GM18870 (cell line): ENCODE results near the gene CCL21.
"Not testable (repeated sequence)": the region's sequence is repeated elsewhere in the genome, so short reads cannot be mapped to it uniquely, and the experiment has no call there.

Experiments used
- ATAC-seq: cut with Tn5 transposase; IDR thresholded peaks from one replicate; pipeline ENCODE4 v1.9.1; 2021; ENCODE audit warnings: moderate library complexity; ENCODE audit not compliant: unreplicated experiment

CCL21 gene, protein sequence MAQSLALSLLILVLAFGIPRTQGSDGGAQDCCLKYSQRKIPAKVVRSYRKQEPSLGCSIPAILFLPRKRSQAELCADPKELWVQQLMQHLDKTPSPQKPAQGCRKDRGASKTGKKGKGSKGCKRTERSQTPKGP

DNA sequence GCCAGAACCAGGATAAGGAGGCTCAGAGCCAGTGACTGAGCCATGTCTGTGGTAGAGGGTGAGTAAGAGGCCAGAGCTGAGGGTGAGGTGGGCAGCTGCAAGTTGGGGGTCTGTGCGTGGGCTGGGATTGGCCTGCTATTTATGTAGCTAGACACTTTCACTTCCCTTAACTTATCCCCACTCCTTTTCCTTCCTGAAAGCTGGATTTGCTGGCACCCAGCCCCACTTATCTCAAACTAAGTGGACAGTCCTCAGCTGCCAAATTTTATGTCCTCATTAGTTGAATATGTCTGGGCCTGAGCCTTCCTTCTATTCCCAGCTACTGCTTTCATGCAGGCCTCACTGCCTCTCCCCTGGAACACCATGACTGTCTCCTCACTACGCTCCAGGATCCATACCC is at the start of gene CCL21:
Gene CCL21, minus strand, starts transcription at position 114 of the 400 bp plus-strand sequence. Its CDS starts 70 bp downstream, at position 44.
- ATAC-seq: no peak

DNA sequence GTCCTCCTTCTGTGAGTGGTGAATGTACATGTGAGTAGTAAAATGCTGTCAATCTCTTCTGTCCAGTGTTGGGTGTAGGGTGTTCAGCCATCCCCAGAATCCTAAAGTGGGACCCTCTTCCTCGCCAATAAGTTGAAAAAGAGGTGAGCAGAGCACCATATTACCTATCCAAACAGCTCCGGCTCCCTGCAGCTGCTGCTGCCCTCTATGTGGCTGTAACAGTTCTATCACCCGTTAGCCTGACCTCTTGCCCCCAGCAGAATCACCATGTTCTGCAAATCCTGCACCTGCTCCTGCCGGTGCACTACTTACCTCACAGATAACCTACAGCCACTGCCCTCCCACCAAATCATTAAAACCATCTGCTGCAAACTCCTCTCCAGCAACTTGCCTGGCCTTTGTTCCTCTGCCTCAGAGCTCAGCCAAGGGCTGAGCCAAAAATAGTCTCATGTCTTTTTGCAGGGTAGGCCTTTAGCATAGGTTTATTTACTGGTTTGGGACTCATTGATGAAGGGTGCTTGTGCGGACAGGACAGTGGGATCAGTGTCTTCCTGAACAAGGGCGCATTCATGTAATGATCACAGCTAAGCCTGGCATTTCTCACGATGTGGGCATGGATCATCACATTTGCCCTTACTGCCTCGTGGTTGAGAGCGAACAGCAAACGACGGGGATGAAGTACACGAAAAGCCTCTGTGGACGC is 49.6 kb upstream of the CCL21 start:
- ATAC-seq: no peak

DNA sequence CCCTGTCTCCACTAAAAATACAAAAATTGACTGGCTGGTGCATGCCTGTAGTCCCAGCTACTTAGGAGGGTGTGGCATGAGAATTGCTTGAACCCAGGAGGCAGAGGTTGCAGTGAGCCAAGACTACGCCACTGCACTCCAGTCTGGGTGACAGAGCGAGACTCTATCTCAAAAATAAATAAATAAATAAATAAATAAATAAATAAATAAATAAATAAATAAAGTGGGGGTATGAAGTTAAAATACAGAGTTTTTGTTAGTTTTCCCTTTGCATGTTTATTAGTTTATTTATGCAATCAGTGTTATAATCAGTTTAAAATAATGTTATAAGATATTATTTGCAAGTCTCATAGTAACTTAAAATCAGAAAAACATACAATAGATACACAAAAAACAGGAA is 40.4 kb upstream of the CCL21 start:
- ATAC-seq: not testable (repeated sequence)

DNA sequence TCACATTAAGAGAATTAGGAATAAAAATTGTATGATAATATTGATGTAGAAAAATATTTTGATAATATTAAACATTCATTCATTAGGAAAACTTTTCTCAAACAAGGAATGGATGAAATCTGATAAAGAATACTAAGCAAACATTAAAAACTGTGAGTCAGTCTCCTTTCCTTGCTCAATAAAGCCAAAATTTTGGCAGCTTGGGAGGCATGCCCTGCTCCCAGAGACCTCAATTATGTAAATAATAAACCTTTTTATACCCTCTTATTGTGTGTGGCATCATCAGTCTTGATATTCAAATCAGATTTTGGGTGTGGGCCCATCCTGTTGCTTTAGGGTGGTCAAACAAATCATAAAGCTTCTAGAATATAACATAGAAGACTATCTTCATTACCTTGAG is 36.6 kb upstream of the CCL21 start:
- no peak for ATAC-seq

DNA sequence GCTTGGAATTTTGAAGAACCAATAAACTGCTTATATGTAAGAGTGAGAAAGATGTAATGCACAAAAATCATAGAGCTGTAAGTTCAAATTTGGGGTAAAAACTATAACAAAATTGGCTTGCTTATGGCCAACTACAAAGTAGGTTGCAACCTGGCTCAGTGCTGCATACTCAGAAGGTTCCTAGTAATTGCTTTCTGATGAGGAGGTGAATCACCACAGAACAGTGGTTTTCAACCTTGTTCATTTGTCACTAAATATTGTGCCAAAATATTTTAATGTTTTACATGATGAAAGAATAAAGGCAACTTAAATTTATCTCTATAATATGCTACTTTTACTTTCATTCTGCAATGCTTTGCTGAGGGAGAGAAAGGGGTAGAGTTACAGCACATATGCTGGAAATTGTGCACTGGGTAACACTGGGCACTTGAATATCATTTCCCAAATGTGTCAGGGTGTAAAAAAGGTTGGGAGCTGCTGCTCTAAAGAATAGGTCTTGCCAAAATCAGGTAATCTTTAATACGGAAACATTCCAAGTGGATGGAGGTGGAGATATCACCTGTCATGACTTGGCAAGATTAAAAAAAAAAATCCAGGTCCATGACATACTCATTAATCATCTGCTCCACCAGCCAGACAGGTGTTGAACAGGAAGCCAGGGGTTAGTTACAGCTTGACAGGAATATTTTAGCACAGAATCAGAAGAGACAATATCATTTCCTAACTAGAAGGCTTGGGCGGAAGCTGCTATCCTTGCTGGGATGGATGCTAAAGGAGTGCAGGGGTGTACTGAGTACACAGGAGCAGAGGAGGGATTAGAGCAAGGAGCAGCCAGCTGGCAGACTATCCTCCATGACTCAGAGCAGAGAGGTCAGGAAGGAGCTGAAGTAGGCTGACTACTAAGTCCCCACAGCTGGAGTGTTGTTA is 34.6 kb upstream of the CCL21 start:
- no peak for ATAC-seq

DNA sequence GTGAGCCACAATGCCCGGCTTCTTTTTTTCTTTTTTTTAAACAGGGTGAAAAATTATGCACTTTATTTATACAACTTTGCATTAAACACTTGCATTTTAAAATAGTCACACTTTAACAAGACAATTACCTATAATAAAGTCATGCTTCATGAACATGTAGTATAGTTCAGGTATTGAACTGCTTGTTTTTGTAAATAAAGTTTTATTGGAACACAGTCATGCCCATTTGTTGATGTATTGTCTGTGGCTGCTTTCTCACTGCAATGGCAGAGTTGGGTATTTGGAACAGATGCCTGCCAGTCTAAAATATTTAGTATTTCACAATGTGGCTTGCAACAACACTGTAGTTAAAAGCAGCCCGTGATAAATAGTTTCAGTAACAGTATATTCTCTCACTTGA is 32.8 kb upstream of the CCL21 start:
- ATAC-seq: no peak

DNA sequence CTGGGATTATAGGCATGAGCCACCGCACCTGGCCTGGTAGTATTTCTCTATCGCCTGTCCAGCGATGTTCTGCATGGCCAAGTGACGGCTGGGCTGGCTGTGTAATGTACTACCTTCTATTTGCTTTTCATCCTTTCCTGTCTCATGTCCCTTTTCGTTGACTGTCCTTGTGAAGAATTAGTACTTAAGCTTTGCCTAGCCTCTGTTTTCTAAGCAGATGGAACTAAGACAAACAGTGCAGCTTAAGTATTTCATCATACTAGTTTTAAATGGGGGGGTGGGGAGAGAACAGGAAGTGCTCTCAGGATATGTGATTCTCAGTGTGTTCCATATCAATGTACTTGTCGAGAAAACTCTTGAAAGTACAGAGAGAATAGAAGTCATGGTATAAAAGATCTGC is 31.7 kb upstream of the CCL21 start:
- ATAC-seq: no peak

DNA sequence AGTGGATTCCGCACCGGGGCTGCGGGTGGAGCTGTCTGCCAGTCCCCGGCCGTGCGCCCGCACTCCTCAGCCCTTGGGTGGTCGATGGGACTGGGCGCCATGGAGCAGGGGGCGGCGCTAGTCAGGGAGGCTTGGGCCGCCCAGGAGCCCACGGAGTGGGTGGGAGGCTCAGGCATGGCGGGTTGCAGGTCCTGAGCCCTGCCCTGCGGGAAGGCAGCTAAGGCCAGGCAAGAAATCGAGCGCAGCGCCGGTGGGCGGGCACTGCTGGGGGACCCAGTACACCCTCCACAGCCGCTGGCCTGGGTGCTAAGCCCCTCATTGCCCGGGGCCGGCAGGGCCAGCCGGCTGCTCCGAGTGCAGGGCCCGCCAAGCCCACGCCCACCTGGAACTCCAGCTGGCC is 30.2 kb upstream of the CCL21 start:
- ATAC-seq: not testable (repeated sequence)

DNA sequence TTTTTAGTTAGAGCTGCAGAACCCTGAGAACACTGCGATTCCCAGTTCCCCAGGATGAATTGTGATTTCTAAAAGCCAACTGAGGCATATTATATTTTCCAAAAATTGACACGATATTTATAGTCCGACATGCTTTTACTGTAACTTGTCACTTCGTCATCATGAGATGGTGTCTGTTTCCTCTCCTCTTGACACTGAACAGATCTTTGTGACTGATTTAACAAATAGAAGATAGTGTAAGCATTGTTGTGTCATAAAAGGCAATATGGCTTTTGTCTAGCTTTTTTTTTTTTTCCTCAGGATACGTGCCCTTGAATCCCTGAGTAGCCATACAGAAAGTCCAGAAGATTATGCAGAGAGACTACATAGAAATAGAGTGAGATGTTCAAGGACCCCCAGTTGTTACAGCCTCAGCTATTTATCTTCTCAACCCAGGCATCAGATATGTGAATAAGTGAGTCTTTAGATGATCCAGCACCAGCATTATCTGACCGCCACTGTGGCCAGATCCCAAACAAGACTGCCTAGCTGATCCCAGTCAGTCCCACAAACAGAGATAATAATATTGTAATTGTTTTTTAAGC is 27.8 kb upstream of the CCL21 start:
- no peak for ATAC-seq

DNA sequence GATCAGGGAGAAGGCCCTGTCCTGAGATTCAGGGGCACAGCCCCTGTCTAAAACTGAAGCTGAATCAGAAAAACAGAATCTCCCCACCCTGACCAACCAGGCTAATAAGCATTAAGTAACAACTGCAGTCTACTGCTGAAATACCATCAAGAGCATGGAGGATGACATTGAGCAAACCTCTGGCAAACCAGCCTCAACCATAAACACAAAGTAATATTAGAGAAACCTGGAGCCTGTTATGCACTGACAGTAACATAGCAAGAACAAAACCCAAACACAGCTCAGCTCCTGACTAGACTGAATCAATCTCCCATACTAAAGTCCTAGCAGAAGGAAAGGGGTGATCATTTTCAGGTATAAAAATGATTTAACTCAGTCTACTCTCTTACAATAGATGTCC is 24.8 kb upstream of the CCL21 start:
- no peak for ATAC-seq

DNA sequence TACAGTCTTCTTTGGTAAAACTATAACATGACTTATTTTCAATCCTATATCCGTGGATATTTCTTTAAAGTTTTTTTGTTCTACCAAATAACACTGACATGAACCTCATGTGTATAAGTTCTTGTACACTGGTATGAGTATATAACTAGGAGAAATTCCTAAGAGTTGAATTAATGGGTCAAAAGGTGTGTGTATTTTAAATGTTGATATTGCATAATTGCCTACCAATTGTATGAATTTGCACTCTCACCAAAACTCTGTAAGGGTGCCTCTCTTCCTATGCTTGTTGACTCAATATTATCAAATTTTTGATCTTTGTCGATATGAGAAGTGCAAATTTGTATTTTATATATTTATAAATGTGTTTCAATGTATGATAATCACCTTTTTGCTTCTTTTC is 22.9 kb upstream of the CCL21 start:
- ATAC-seq: no peak

DNA sequence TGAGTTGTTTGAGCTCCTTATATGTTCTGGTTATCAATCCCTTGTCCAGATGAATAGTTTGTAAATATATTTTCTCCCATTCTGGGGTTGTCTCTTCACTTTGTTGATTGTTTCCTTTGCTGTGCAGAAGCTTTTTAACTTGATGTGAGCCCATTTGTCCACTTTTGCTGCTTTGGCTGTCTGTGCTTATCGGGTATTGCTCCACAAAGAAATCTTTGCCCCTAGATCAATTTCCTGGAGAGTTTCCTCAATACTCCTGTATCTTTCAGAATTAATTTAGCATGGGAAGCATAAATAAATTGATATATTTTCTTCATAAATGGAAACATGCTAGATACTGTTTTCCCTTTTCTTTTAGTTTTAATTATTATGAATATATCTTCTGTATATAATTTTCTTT is 22.5 kb upstream of the CCL21 start:
- ATAC-seq: no peak

DNA sequence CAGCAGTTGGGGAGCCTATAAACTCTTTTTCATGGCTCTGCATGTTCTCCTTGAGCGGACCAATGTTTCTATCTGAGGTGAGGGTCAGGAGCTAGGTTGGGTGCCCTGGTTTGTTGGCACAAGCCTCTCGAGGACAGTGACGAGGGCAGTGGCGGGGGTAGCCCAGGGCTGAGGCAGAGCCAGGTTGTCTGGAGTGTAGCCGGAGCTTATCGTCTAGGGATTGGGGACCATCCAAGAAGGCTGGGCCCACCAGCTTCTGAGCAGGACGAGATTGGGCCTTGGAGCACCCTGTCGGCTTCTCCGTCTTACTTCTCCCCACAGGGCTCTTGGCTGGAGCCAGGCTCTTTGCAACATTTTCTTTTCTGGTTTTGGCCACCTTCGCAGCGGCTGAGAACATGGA is 13.2 kb upstream of the CCL21 start:
- ATAC-seq: no peak

DNA sequence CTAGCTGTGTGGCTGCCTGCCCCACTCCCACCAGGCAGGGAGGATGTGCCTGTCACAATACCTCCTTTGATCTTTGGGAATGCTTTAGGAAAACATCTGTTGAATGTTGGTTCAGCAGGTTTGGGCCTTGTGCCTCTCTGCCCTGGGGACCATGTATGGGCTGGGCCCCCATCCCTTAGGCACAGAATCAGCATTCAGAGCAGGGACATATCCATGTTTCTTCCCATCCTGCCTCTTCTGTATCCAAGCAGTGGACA is 9.8 kb upstream of the CCL21 start:
- ATAC-seq: not testable (repeated sequence)

DNA sequence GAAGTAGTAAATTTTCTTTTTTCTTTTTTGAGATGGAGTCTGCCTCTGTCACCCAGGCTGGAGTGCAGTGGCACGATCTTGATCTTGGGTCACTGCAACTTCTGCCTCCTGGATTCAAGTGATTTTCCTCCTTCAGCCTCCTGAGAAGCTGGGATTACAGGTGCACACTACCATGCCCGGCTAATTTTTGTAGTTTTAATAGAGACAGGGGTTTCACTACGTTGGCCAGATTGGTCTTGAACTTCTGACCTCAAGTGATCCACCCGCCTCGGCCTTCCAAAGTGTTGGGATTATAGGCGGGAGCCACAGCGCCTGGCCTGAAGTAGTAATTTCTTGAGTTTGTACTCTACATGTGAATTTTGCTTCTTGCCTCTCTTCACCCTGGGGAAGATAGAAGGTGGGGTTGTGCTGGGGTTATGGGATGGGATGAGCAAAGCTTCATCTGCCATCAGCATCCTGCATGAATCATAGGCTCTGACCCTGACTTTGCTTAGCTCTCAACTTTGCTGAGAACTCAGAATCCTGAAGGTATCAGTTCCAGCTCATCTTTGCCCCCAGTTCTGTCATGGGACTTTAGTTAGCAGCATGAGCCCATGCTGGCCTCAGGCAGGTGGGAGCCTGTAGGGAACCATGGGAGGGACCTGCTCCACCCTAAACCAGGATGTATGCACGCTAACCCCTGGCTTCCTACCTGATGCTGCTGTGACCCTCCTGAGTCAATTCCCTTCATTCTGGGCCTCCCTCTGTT is 9.3 kb upstream of the CCL21 start:
- ATAC-seq: no peak

DNA sequence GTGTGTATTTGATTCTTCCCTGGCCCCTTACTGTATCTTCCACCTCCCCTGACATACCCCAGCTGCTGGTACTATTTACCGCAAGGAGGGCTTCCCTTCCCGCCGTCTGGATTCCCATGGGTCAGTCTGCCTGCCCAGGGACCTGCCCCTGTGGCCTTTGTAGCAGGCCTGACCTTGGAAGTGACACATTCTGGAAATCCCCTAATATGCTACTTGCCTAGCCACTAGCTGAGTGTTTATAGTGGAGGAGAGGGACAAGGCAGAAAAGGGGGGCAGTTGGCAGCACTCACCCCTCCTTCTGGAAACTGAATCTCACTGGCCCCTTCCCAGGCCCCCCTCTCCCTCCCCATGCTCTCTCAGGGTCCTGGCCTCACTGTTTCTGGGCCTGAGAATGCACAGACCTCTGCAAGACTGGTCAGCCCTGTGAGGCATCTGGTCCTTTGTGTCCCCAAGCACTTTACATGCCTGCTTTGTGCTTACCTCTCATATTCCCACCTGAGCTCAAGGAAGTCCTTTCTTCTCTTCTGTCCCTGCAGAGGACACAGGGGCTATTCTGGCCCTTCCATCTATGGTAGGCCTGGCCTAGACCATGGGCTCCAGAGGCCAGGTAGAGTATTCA is 8.2 kb upstream of the CCL21 start:
- no peak for ATAC-seq

DNA sequence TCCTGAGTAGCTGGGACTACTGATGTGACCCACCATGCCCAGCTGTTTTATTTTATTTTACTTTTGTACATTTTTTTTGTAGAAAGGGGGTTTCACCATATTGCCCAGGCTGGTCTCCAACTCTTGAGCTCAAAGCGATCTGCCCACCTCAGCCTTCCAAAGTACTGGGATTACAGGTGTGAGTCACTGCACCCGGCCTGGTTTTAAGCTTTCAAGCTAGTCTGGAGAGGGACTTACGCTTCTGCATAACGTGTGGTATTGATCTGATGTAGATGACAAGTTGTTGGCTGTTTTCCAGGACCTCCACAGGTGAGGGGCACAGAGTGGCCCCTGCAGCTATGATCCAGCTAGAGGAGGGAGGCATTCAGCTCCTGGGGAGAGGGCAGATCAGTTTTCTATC is 6.8 kb upstream of the CCL21 start:
- no peak for ATAC-seq

DNA sequence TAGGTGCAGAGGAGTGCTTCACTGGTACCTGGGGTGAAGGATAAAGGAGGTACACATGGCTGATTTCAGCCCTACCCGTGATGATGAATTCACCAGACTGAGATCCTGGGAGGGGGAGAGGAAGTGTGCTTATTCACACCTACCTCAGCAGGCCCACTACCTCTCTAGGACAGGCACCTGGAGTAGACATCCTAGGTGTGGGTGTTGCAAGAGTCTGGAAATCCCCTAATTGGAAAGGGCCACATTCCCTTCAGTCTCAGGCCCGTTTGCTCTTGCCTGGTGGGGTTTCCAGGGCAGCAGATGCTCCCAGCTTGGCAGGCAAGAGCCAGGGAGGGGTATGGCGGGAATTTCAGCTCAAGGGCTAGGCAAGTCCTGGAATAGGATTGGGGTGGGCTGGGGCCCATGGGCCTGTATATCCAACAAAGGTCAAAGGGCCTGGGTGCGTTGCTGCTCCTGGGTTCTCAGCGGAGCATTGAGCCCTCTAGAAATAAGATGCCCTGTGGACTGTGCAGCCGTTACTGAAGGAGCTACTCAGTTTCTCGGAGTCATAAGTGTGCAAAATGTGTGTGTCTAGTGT is 5.8 kb upstream of the CCL21 start:
- no peak for ATAC-seq

DNA sequence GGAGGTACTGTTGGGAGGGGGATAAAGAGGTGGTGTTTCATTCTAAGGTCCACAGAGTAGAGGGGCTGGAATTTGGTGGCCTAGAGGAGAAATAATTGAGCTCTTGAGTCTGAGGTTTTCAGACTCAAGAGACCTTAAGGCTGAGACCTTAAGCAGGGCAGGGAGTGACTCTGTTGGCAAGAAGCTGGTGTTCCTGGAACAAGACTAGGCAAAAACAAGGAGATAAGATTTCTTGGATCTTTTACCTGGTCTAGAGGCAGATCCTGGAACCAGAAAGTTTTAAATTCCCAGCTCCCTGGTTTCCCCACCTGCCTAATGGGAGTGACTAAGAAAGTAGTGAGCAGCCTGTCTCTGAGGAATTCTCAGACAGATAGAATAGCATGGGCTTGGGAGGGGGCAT is 4.1 kb upstream of the CCL21 start:
- ATAC-seq: no peak

DNA sequence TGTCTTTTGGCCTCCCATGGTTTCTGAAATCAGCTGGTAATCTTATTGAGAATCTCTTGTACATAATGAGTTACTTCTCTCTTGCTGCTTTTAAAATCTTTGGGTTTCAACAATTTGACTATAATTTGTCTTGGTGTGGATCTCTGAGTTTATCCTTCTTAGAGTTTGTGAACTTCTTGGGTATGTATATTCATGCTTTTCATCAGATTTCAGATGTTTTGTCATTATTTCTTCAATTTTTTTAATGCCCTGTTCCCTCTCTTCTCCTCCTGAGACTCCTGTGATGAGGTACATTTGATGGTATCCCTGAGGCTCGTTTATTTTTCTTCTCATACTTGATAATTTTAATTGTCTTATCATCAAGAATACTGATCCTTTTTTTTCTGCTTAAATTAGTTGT is 2.2 kb upstream of the CCL21 start:
- no peak for ATAC-seq
